A549 (cell line): ENCODE measurements around the gene LAGE3.

Experiments
- CHD2 ChIP-seq: fragments of 150-350 bp; IDR thresholded peaks from 2 replicates; pipeline ENCODE4 v1.6.1; 2014; ENCODE audit warnings: low read length; ENCODE audit not compliant: partially characterized antibody
- CTCF ChIP-seq: fragments of >200 bp; sonication (Bioruptor Twin); formaldehyde crosslinking; IDR thresholded peaks from 3 replicates; pipeline ENCODE4 v1.5.1; 2016
- EP300 ChIP-seq, 2 experiments: fragments of >200 bp; sonication (Bioruptor Twin); formaldehyde crosslinking; IDR thresholded peaks; 2 replicates in 1 of 2; 3 replicates in 1 of 2; pipeline ENCODE4 v1.6.1; 2016 to 2017
- HES2 ChIP-seq: fragments of >200 bp; sonication (Bioruptor Twin); formaldehyde crosslinking; IDR thresholded peaks from 2 replicates; pipeline ENCODE4 v1.6.1; 2016
- MYC ChIP-seq: IDR thresholded peaks from 2 replicates; pipeline ENCODE4 v1.6.1; 2012; ENCODE audit warnings: mild to moderate bottlenecking, inconsistent platforms, low read length, improper control_type of control experiment, borderline replicate concordance
- POLR2A ChIP-seq: IDR thresholded peaks from 2 replicates; pipeline ENCODE4 v1.6.1; 2012; ENCODE audit warnings: mild to moderate bottlenecking, low read length
- RNF2 ChIP-seq: fragments of 200-600 bp; sonication (generic); IDR thresholded peaks from 2 replicates; pipeline ENCODE4 v1.6.1; 2016; ENCODE audit warnings: low read depth, mild to moderate bottlenecking, antibody characterized with exemption, moderate library complexity, borderline replicate concordance
- TP53 ChIP-seq: fragments of 250-450 bp; sonication (Bioruptor Pico); IDR thresholded peaks from 2 replicates; pipeline ENCODE4 v1.5.0; 2021; ENCODE audit warnings: mild to moderate bottlenecking, moderate library complexity

- TF ChIP-seq MYC = no peak
- no peak for TF ChIP-seq CTCF
- TF ChIP-seq RNF2 = no peak
- no peak for TF ChIP-seq EP300 (IDR thresholded peaks at IDR 0.05)
- TF ChIP-seq TP53 (CRISPR knock-in tag) = no peak
- TF ChIP-seq HES2 = no peak
- no peak for TF ChIP-seq CHD2
- TF ChIP-seq POLR2A = peak; percentile 76
Measured at GRCh38 chrX:154515966-154516655, 37.0 kb upstream of the LAGE3 start, which contains the start of gene FAM3A.
